HG03457 (cell line): Measurements from ENCODE around the gene USP47.
A peak's percentile ranks its signal among the peaks of the same experiment; 100 is the strongest.

Experiments used
- ATAC-seq: cut with Tn5 transposase; IDR thresholded peaks from one replicate; pipeline ENCODE4 v1.9.1; 2021; ENCODE audit warnings: moderate number of reproducible peaks; ENCODE audit not compliant: unreplicated experiment

The USP47 gene

GRCh38 chr11:11865449-11865848, 23.7 kb downstream of the USP47 start:
- ATAC-seq: no peak

- no peak for ATAC-seq
Observed at GRCh38 chr11:11866203-11866602, 24.4 kb downstream of the USP47 start.

- ATAC-seq: no peak
Observed at GRCh38 chr11:11867720-11868119, 25.9 kb downstream of the USP47 start.

- no peak for ATAC-seq
Observed at GRCh38 chr11:11871991-11872401, 30.2 kb downstream of the USP47 start.

GRCh38 chr11:11876458-11876857, 34.7 kb downstream of the USP47 start:
- ATAC-seq: no peak

GRCh38 chr11:11880179-11880578, 38.4 kb downstream of the USP47 start:
- no peak for ATAC-seq

- ATAC-seq: no peak
Observed at GRCh38 chr11:11882539-11882938, 40.8 kb downstream of the USP47 start.

- no peak for ATAC-seq
Observed at GRCh38 chr11:11884351-11884750, 42.6 kb downstream of the USP47 start.

- ATAC-seq: peak; percentile 87
Observed at GRCh38 chr11:11884774-11885481, 43.2 kb downstream of the USP47 start.

- no peak for ATAC-seq
Observed at GRCh38 chr11:11894486-11894885, 52.7 kb downstream of the USP47 start.

GRCh38 chr11:11895672-11896071, 53.9 kb downstream of the USP47 start:
- no peak for ATAC-seq

- no peak for ATAC-seq
Observed at GRCh38 chr11:11898648-11899047, 56.9 kb downstream of the USP47 start.

- ATAC-seq: no peak
Observed at GRCh38 chr11:11899401-11899800, 57.6 kb downstream of the USP47 start.

- no peak for ATAC-seq
Observed at GRCh38 chr11:11901929-11902328, 60.2 kb downstream of the USP47 start.

GRCh38 chr11:11909727-11910126, 68.0 kb downstream of the USP47 start:
- ATAC-seq: no peak

- ATAC-seq: no peak
Observed at GRCh38 chr11:11910541-11910940, 68.8 kb downstream of the USP47 start.

- no peak for ATAC-seq
Observed at GRCh38 chr11:11913395-11913794, 71.6 kb downstream of the USP47 start.

GRCh38 chr11:11915625-11916024, 73.9 kb downstream of the USP47 start:
- ATAC-seq: no peak

GRCh38 chr11:11916981-11917399, 75.2 kb downstream of the USP47 start:
- no peak for ATAC-seq

GRCh38 chr11:11923828-11924227, 82.1 kb downstream of the USP47 start:
- no peak for ATAC-seq

GRCh38 chr11:11929920-11930319, 88.1 kb downstream of the USP47 start:
- ATAC-seq: no peak

- ATAC-seq: no peak
Observed at GRCh38 chr11:11931461-11932055, 89.8 kb downstream of the USP47 start.

- no peak for ATAC-seq
Observed at GRCh38 chr11:11935536-11935935, 93.8 kb downstream of the USP47 start.
